Fibroblast of lung (primary cell): Measurements from ENCODE around the gene FGGY.

Experiments
- CTCF ChIP-seq, 2 donors: IDR thresholded peaks in 1 of 2; conservative IDR thresholded peaks in 1 of 2; 1 replicate in 1 of 2; 2 replicates in 1 of 2; pipeline ENCODE4 v1.5.1; 2011 to 2012; ENCODE audit warnings: low read length in 2 of 2, control low read depth in 1 of 2, inconsistent platforms in 1 of 2, low read depth in 1 of 2, mild to moderate bottlenecking in 1 of 2
- EZH2 ChIP-seq: IDR thresholded peaks from 2 replicates; pipeline ENCODE4 v1.5.1; 2012; ENCODE audit warnings: low read length, control low read depth, mild to moderate bottlenecking; ENCODE audit errors: missing control alignments

- TF ChIP-seq CTCF (conservative IDR thresholded peaks at IDR 0.05 in 1 of 2, IDR thresholded peaks at IDR 0.05 in 1 of 2; ENCODE audit: low read depth in 1 of 2, low read length in 2 of 2), result no peak
- no peak for TF ChIP-seq EZH2
Measured at GRCh38 chr1:59730759-59731478, 434.0 kb downstream of the FGGY start.
